K562 (cell line): ENCODE data around the gene CARD11. TPM values are rescaled to one million over a fixed set of nuclear protein-coding genes. Genes with fewer than 3 reads are reported as not detected.

Source experiments
- ATAC-seq: fragments of 200-7000 bp; cut with Tn5 transposase; 3 replicates; pipeline ENCODE4 v1.9.1; 2020; ENCODE audit warnings: moderate library complexity
- BruUV-seq: library from RNA; stranded (reverse); fragments of 400-500 nt; replicated peaks from 2 replicates; lab custom pipeline; 2021; lab: Mats Ljungman, UMichigan
- CTCF ChIA-PET: fragments of 300-600 bp; formaldehyde crosslinking; extraction: SDS; loops from one replicate; lab custom pipeline; 2021; ENCODE audit warnings: low intra/inter-chr PET ratio; lab: Yijun Ruan, JAX
- POLR2A ChIA-PET: fragments of 300-600, 350-650 bp; sonication (Branson Sonifier 250); formaldehyde crosslinking; extraction: SDS; loops from one replicate; lab custom pipeline; 2021; ENCODE audit warnings: antibody characterized with exemption, inconsistent platforms; lab: Yijun Ruan, JAX
- DNase-seq, 4 experiments: peaks; one replicate each; pipeline versions ENCODE4 v3.0.0 to v3.0.0-alpha.2; 2011 to 2018; ENCODE audit warnings: low spot score in 3 of 4, mixed read lengths in 3 of 4; ENCODE audit errors: extremely low read depth in 1 of 4
- FAIRE-seq: peaks from 2 replicates; lab custom pipeline; 2011; peaks lifted over from hg19 to GRCh38; lab: Jason Lieb, UNC
- H2AFZ ChIP-seq: 2 replicates; pipeline ENCODE4 v1.6.0; 2011; ENCODE audit warnings: low read depth, low read length, control low read depth, inconsistent platforms
- H3K27ac ChIP-seq: fragments of 200-600 bp; 3 replicates; pipeline ENCODE4 v1.8.0; 2011; ENCODE audit warnings: low read depth, mild to moderate bottlenecking, control low read depth, inconsistent platforms, low read length, moderate library complexity, mixed read lengths; ENCODE audit errors: extremely low read depth
- H3K27me3 ChIP-seq, 2 experiments: fragments of 300-600 bp in 1 of 2; 2 replicates in 1 of 2; 3 replicates in 1 of 2; pipeline versions ENCODE4 v1.6.0 to v1.8.0; 2011; ENCODE audit warnings: inconsistent platforms in 2 of 2, low read length in 2 of 2, mild to moderate bottlenecking in 1 of 2, mixed read lengths in 1 of 2, moderate library complexity in 1 of 2; ENCODE audit not compliant: control insufficient read depth in 2 of 2, insufficient read depth in 2 of 2
- H3K36me3 ChIP-seq: fragments of 300-600 bp; 3 replicates; pipeline ENCODE4 v1.8.0; 2011; ENCODE audit warnings: mild to moderate bottlenecking, low read length, inconsistent platforms; ENCODE audit not compliant: control insufficient read depth, insufficient read depth
- H3K4me1 ChIP-seq, 2 experiments: fragments of 200-600 bp in 1 of 2; replicated peaks in 1 of 2; 2 replicates in 1 of 2; 3 replicates in 1 of 2; pipeline versions ENCODE4 v1.5.1 to v1.8.0; 2011; ENCODE audit warnings: inconsistent platforms in 2 of 2, low read length in 2 of 2, mild to moderate bottlenecking in 1 of 2, mixed read lengths in 1 of 2, moderate library complexity in 1 of 2; ENCODE audit not compliant: control insufficient read depth in 2 of 2, insufficient read depth in 2 of 2
- H3K4me2 ChIP-seq: 2 replicates; pipeline ENCODE4 v1.6.1; 2011; ENCODE audit warnings: low read length, control low read depth, inconsistent platforms, mixed read lengths; ENCODE audit not compliant: insufficient read depth
- H3K4me3 ChIP-seq: fragments of 200-600 bp; sonication (generic), shearing (Covaris generic); 2 replicates; pipeline ENCODE4 v1.5.1; 2016; ENCODE audit warnings: control low read depth, inconsistent platforms
- H3K79me2 ChIP-seq: fragments of 200-600 bp; 3 replicates; pipeline ENCODE4 v1.8.0; 2011; ENCODE audit warnings: low read length, inconsistent platforms; ENCODE audit not compliant: control insufficient read depth, insufficient read depth
- H3K9ac ChIP-seq, 2 experiments: 2 replicates each; pipeline versions ENCODE4 v1.6.0 to v1.6.1; 2011; ENCODE audit warnings: low read depth in 2 of 2, low read length in 2 of 2, control low read depth in 1 of 2, inconsistent platforms in 1 of 2, mild to moderate bottlenecking in 1 of 2, mixed read lengths in 1 of 2; ENCODE audit not compliant: insufficient read depth in 1 of 2
- H3K9me1 ChIP-seq: one replicate; pipeline ENCODE4 v1.6.0; 2011; ENCODE audit warnings: inconsistent platforms, mild to moderate bottlenecking, low read length, moderate library complexity; ENCODE audit not compliant: control insufficient read depth, insufficient read depth
- H3K9me3 ChIP-seq: replicated peaks from 2 replicates; pipeline ENCODE4 v1.5.1; 2011; ENCODE audit warnings: low read depth, low read length, inconsistent platforms; ENCODE audit not compliant: control insufficient read depth, insufficient read depth
- H4K20me1 ChIP-seq: replicated peaks from 2 replicates; pipeline ENCODE4 v1.6.1; 2011; ENCODE audit warnings: low read length, inconsistent platforms, mixed read lengths; ENCODE audit not compliant: control insufficient read depth, insufficient read depth
- GABPB2 ChIP-seq: fragments of 250-450 bp; sonication (Bioruptor Pico); conservative IDR thresholded peaks from 2 replicates; pipeline ENCODE4 v1.5.1; 2021; ENCODE audit warnings: mild to moderate bottlenecking
- MCM5 ChIP-seq: fragments of 450-650 bp; IDR thresholded peaks from 2 replicates; pipeline ENCODE4 v1.6.1; 2016; ENCODE audit warnings: low read depth
- MEF2A ChIP-seq: IDR thresholded peaks from 2 replicates; pipeline ENCODE4 v1.6.1; 2011; ENCODE audit warnings: low read depth, mild to moderate bottlenecking, low read length, moderate library complexity; ENCODE audit not compliant: control insufficient read depth
- OTX1 ChIP-seq: fragments of 450-650 bp; formaldehyde crosslinking; IDR thresholded peaks from 2 replicates; pipeline ENCODE4 v1.4.0; 2022; ENCODE audit warnings: mild to moderate bottlenecking
- PATZ1 ChIP-seq: fragments of 250-450 bp; sonication (Bioruptor Pico); IDR thresholded peaks from 2 replicates; pipeline ENCODE4 v1.5.0; 2020; ENCODE audit warnings: mild to moderate bottlenecking, borderline replicate concordance
- TRIM24 ChIP-seq, 2 experiments: fragments of 450-650 bp; IDR thresholded peaks; 2 replicates each; pipeline ENCODE4 v1.6.1; 2016
- XRCC5 ChIP-seq: fragments of 200-400 bp; formaldehyde crosslinking; IDR thresholded peaks from 2 replicates; pipeline ENCODE4 v1.6.1; 2017; ENCODE audit warnings: low read depth, mild to moderate bottlenecking, low read length
- ZNF41 ChIP-seq: fragments of 250-450 bp; sonication (Bioruptor Pico); conservative IDR thresholded peaks from 2 replicates; pipeline ENCODE4 v1.4.0; 2020; ENCODE audit warnings: mild to moderate bottlenecking
- WGBS: fragments of 100-300 bp; shearing (Covaris generic); methylation state at CpG from one replicate; pipeline ENCODE4 v1.1.6; 2016; ENCODE audit warnings: low coverage, mixed read lengths; ENCODE audit not compliant: insufficient coverage; ENCODE audit errors: missing lambda C conversion rate; 5-methylcytosine and 5-hydroxymethylcytosine counted together
- in situ Hi-C: fragments of 300-500 bp; cut with MboI; formaldehyde crosslinking; loops from 4 replicates; pipeline ENCODE4 v1.15.0; 2018; ENCODE audit warnings: inconsistent platforms, mixed read lengths
- intact Hi-C: fragments of 100-400 bp; cut with micrococcal nuclease; formaldehyde crosslinking; loops from 2 replicates; pipeline ENCODE4 v1.14.2; 2022
- polyA plus RNA-seq, 8 experiments: library from polyadenylated mRNA; depleted of rRNA in 4 of 8; stranded (reverse) in 5 of 8; unstranded in 3 of 8; fragments of >200 nt; fragmentation: Nextera tagmentation in 2 of 8; fragmentation: Illumina TruSeq in 1 of 8; extraction: Ambion mirVana in 2 of 8; extraction: Trizol in 1 of 8; gene quantifications; 2 replicates each; pipeline versions ENCODE4 v1.2.1 to v1.2.3, GENCODE V29; 2011 to 2014; ENCODE audit warnings: inconsistent platforms in 1 of 8, missing spikeins in 1 of 8
- total RNA-seq, 7 experiments: library from RNA; depleted of rRNA in 6 of 7; stranded (reverse); fragments of >200 nt in 6 of 7; fragmentation: Illumina TruSeq in 2 of 7; extraction: Trizol in 2 of 7; gene quantifications; 2 replicates each; pipeline versions ENCODE4 v1.2.1 to v1.2.3, GENCODE V29; 2011 to 2021; ENCODE audit warnings: low replicate concordance in 1 of 7
- TF ChIP-seq, protein P1 (sequence below): sonication (generic); formaldehyde crosslinking; IDR thresholded peaks from 2 replicates; pipeline ENCODE4 v1.8.0; 2022; ENCODE audit warnings: missing genetic modification reagents, mild to moderate bottlenecking, borderline replicate concordance
- TF ChIP-seq, protein P2 (sequence below), 2 experiments: fragments of 450-650 bp in 1 of 2; sonication (generic) in 1 of 2; formaldehyde crosslinking; conservative IDR thresholded peaks; 2 replicates each; pipeline versions ENCODE4 v1.4.0 to v1.8.1; 2020 to 2022; ENCODE audit warnings: mild to moderate bottlenecking in 1 of 2, missing genetic modification reagents in 1 of 2

The CARD11 gene
- total and polyA plus RNA-seq, 9 of the 15 experiments (the other 6 are each of a cell fraction or from before 2014, with no cell fraction given) = 0.07 to 12.8 (median 5.7) TPM

DNA sequence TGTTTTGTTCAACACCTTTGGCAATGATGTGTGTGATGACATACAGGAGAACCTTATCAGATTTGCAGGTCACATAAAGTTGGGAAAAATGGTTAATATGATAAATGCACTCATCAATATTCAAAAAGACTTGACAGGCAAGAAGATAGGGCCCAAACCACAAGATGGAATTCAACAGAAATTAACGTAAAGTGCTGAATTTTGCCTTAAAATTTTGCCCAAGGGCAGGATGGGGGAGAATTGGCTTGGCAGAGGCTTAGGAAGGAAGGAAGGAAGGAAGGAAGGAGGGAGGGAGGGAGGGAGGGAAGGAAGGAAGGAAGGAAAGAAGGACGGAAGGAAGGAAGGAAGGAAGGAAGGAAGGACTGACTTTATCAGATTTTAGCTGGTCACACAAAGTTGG is 35.3 kb downstream of the CARD11 start:
- no peaks in the 10 kb centered on the region for H4K20me1 ChIP-seq
- no peak for FAIRE-seq
- CTCF ChIA-PET = no interaction called here

More for the DNA sequence above, 35.3 kb downstream of the CARD11 start:
- no peaks in the 10 kb centered on the region for H3K9me3 ChIP-seq
- intact Hi-C loops = no loop called here
- no peak overlapping the region for H3K4me2 ChIP-seq
- H3K9me1 ChIP-seq = no peaks in the 10 kb centered on the region
- 50% methylated on average over 1 of the region's 2 CpGs for WGBS
- H2AFZ ChIP-seq = no peak overlapping the region
- no peak overlapping the region for H3K4me3 ChIP-seq
- TF ChIP-seq, protein P1, sequence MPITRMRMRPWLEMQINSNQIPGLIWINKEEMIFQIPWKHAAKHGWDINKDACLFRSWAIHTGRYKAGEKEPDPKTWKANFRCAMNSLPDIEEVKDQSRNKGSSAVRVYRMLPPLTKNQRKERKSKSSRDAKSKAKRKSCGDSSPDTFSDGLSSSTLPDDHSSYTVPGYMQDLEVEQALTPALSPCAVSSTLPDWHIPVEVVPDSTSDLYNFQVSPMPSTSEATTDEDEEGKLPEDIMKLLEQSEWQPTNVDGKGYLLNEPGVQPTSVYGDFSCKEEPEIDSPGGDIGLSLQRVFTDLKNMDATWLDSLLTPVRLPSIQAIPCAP = no peak
- TF ChIP-seq TRIM24 (IDR thresholded peaks at IDR 0.05) (no peak), MCM5 (no peak), XRCC5 (no peak), OTX1 (CRISPR knock-in tag) (no peak), ZNF41 (CRISPR knock-in tag) (no peak), PATZ1 (no peak), MEF2A (no peak), GABPB2 (CRISPR knock-in tag) (no peak)
- TF ChIP-seq, protein P2, sequence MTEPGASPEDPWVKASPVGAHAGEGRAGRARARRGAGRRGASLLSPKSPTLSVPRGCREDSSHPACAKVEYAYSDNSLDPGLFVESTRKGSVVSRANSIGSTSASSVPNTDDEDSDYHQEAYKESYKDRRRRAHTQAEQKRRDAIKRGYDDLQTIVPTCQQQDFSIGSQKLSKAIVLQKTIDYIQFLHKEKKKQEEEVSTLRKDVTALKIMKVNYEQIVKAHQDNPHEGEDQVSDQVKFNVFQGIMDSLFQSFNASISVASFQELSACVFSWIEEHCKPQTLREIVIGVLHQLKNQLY (CRISPR knock-in tag; conservative IDR thresholded peaks at IDR 0.05) = no peak
- H3K4me1 ChIP-seq = 0 out of 5 replicates have a peak, but pooled peaks cover 0 to 4% of the 10 kb centered on the region in 2 experiments
- H3K9ac ChIP-seq = no peak overlapping the region
- no TSS peak for BruUV-seq
- H3K27ac ChIP-seq = no peak overlapping the region
- H3K36me3 ChIP-seq = no peaks in the 10 kb centered on the region
- H3K27me3 ChIP-seq = no peaks in the 10 kb centered on the region
- POLR2A ChIA-PET = interaction anchor here (0.5 to 1.8 kb wide), 5 partner anchors 11 to 932 kb away, joined by 3 to 4 read pairs (median 3); no protein-coding TSS in a partner anchor
- no peaks in the 10 kb centered on the region for H3K79me2 ChIP-seq
- no peak for DNase-seq
- in situ Hi-C loops = no loop called here
- no peak for ATAC-seq
